Measurements from ENCODE around the gene LRRN4. TPM values are rescaled to one million over a fixed set of nuclear protein-coding genes. Genes with fewer than 3 reads are reported as not detected.

LRRN4 gene
- total RNA-seq (2022; extraction: Qiagen RNA extraction; ENCODE audit: low read depth), result 0.02 TPM in 1 of 5 replicates, not detected in the others

GRCh38 chr20:6053776-6054688 lies at the start of gene LRRN4:
Gene LRRN4, minus strand, starts transcription at chr20:6054060. Its CDS starts 1,261 bp downstream, at chr20:6052799.

Other genes with a start within 250 kb of the LRRN4 start
- gene CHGB, start 142.6 kb downstream of the LRRN4 start, total RNA-seq (2022; extraction: Qiagen RNA extraction; ENCODE audit: low read depth), result 2.4 to 3.6 TPM (median 2.8 TPM) in 5 replicates
- 29.2 to 37.3 TPM (median 31.9 TPM) in 5 replicates for gene TRMT6, start 103.5 kb downstream of the LRRN4 start, total RNA-seq (2022; extraction: Qiagen RNA extraction; ENCODE audit: low read depth)
- 17.1 to 24.0 TPM (median 21.2 TPM) in 5 replicates for gene MCM8, start 103.4 kb downstream of the LRRN4 start, total RNA-seq (2022; extraction: Qiagen RNA extraction; ENCODE audit: low read depth)
- gene CRLS1, start 47.9 kb downstream of the LRRN4 start, total RNA-seq (2022; extraction: Qiagen RNA extraction; ENCODE audit: low read depth), result 43.1 to 73.9 TPM (median 67.4 TPM) in 5 replicates
- gene FERMT1, start 69.0 kb upstream of the LRRN4 start, total RNA-seq (2022; extraction: Qiagen RNA extraction; ENCODE audit: low read depth), result 16.3 to 20.6 TPM (median 17.5 TPM) in 5 replicates

All from A549 treated with CpdA at 1 μM for 4 hours (cell line).